ENCODE measurements around the gene KRTAP5-5.
"Not testable (repeated sequence)": the region's sequence is repeated elsewhere in the genome, so short reads cannot be mapped to it uniquely, and the experiment has no call there.

The KRTAP5-5 gene

DNA sequence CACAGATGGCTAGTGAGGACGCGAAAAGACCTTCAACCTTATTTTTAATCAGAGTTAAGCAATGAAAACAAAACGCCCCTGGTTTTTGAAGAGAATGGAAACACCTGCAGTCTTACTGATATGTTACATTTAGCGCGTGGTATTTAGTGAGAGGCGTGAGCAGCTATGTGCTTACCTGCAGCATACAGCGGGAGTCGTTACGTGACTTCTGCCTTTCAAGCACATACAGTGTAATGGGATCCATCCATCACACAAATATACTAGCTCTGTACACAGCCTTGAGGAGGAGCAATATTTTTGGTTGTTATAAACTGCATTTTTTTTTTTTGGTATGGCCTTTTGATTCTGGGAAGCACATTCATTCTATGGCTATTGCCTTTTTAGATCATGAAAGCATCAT, 36.9 kb upstream of the KRTAP5-5 start:
- TF ChIP-seq CTCF (IDR thresholded peaks at IDR 0.05; ENCODE audit: control extremely low read depth, extremely low read depth, low read depth, missing control alignments), result no peak
- no peak for DNase-seq (ENCODE audit: extremely low spot score)
- ChIA-PET POLR2A (no interaction called here), CTCF (interaction anchor here (5.4 kb wide), 1 partner anchor 19 kb away, joined by 38 read pairs; no protein-coding TSS in a partner anchor)

DNA sequence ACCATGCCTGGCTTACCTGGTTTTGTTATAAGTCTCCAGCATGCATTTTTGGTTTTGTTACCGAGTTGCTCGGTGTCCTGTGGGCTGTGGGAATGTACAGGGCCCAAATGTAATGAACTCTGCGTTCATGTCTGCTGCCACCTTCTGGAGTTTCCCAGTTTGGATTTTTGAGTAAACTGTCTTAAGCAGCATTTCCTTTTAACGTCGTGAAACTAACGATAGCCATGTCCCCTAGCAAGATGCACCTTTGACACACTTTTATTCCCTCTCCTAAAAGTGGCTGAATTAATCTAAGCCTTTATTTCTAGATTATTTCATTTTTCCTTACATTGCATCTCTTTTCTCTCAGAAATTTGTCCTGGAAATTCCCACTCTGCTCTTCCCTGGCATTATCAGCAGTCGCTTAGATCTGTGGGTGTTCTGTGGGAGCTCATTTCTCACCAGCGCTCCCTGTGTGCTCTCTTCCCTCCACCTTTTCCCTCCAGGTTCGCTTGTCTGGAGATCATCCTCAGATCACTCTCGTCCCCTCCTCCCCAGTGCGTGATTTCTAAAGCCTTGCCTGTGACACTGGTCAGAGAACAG, 33.5 kb upstream of the KRTAP5-5 start:
- CTCF ChIA-PET, result interaction anchor here (0.7 to 4.2 kb wide), 8 partner anchors 10 to 187 kb away, joined by 3 to 27 read pairs (median 4); no protein-coding TSS in a partner anchor
- DNase-seq (ENCODE audit: extremely low spot score); POLR2A ChIA-PET: not testable (repeated sequence)

DNA sequence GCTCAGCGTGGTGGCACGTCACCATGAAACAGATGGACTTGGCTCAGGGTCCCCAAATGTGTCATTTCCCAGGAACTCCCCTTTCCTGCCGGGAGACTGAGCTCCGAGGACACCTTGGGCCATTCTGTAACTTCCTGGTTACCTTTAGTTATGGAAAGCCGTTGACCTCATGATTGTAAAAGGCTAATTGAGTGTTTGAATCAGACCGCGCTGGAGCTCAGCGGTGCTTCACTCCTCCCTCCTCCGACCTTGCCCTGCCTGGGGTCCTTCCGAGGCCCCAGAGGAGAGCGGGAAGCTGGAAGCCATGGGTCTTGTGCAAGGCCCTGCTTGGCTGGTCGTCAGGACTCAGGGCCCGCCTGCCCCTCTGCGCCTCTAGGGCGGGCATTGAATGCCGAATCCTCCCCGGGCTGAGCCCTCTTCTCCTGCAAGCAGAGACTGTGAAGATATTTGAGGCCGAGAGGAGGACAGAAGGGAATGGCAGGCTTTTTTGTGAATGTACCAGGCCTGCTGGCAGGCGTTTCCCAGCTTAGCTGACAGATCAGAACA, 32.9 kb upstream of the KRTAP5-5 start:
- DNase-seq (ENCODE audit: extremely low spot score); POLR2A ChIA-PET: not testable (repeated sequence)
- CTCF ChIA-PET, result interaction anchor here (1.1 to 4.2 kb wide), 5 partner anchors 9 to 22 kb away, joined by 3 to 27 read pairs (median 5); no protein-coding TSS in a partner anchor

DNA sequence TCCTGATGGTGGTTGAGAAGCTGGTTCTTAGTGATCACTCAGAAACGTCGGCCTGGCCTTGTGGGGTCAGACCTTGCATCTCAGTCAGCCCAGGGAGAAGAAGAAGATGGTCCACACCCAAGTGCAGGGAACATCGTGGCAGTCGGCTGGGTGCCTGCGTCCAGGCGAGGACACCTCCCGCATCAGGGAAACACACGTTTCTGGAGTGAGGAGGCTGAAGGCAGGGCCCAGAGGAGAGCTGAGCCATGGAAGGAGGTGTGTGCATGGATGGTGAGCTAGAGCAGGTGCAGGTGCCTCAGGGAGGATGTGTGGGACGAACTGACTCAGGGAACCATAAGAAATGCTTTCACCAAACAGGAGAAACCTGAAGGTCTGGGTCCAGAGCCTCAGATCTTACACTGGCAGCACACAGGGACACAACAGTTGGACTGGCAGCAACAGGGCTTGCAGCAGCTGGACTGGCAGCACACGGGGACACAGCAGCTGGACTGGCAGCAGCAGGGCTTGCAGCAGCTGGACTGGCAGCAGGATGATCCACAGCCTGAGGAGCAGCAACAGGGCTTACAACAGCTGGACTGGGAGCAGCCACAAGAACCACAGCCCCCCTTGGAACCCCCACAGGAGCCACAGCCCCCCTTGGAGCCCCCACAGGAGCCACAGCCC, 32.1 kb upstream of the KRTAP5-5 start:
- no peak for DNase-seq (ENCODE audit: extremely low spot score)
- no peak for TF ChIP-seq CTCF (IDR thresholded peaks at IDR 0.05; ENCODE audit: control extremely low read depth, extremely low read depth, low read depth, missing control alignments)
- POLR2A ChIA-PET, result no interaction called here
- CTCF ChIA-PET, result interaction anchor here (1.4 to 4.2 kb wide), 5 partner anchors 8 to 41 kb away, joined by 3 to 27 read pairs (median 5); no protein-coding TSS in a partner anchor

- CTCF ChIA-PET, result interaction anchor here (0.7 to 4.2 kb wide), 4 partner anchors 19 to 48 kb away, joined by 3 to 27 read pairs (median 10); no protein-coding TSS in a partner anchor
- POLR2A ChIA-PET, result no interaction called here
- DNase-seq (ENCODE audit: extremely low spot score), result no peak
- no peak for TF ChIP-seq CTCF (IDR thresholded peaks at IDR 0.05; ENCODE audit: control extremely low read depth, extremely low read depth, low read depth, missing control alignments)
Observed at GRCh38 chr11:1597994-1598380, 31.6 kb upstream of the KRTAP5-5 start, which contains the start of gene KRTAP5-2. Gene KRTAP5-2, minus strand, starts transcription at chr11:1598294. Its CDS starts 44 bp downstream, at chr11:1598250.

- CTCF ChIA-PET, result interaction anchor here (0.7 to 4.2 kb wide), 3 partner anchors 24 to 49 kb away, joined by 3 to 27 read pairs (median 4); no protein-coding TSS in a partner anchor
- DNase-seq (ENCODE audit: extremely low spot score); POLR2A ChIA-PET: not testable (repeated sequence)
Observed at GRCh38 chr11:1598406-1598805, 31.2 kb upstream of the KRTAP5-5 start.

GRCh38 chr11:1598816-1599215, 30.8 kb upstream of the KRTAP5-5 start:
- CTCF ChIA-PET, result interaction anchor here (1.4 to 4.2 kb wide), 2 partner anchors 24 to 40 kb away, joined by 4 to 27 read pairs; no protein-coding TSS in a partner anchor
- no peak for TF ChIP-seq CTCF (IDR thresholded peaks at IDR 0.05; ENCODE audit: control extremely low read depth, extremely low read depth, low read depth, missing control alignments)
- POLR2A ChIA-PET, result no interaction called here
- DNase-seq (ENCODE audit: extremely low spot score), result no peak

DNA sequence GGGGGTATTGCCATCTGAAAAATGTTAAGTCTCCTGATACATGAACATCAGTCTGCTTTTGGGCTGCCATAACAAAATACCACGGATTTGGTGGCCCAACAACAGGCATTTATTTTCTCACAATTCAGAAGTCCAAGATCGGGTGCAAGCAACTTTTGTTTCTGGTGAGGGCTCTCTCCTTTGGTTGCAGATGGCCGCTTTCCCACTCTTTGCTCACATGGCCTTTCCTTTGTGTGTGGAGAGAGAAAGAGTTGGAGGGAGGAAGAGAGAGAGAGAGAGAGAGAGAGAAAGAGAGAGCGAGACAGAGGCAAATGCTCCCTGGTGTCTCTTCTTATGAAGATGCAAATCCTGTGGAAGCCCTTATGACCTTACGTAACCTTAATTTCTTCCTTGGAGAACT, 28.9 kb upstream of the KRTAP5-5 start:
- TF ChIP-seq CTCF (IDR thresholded peaks at IDR 0.05; ENCODE audit: control extremely low read depth, extremely low read depth, low read depth, missing control alignments), result no peak
- no peak for DNase-seq (ENCODE audit: extremely low spot score)
- POLR2A ChIA-PET, result no interaction called here
- CTCF ChIA-PET, result interaction anchor here (1.1 kb wide), 1 partner anchor 23 kb away, joined by 3 read pairs; no protein-coding TSS in a partner anchor

DNA sequence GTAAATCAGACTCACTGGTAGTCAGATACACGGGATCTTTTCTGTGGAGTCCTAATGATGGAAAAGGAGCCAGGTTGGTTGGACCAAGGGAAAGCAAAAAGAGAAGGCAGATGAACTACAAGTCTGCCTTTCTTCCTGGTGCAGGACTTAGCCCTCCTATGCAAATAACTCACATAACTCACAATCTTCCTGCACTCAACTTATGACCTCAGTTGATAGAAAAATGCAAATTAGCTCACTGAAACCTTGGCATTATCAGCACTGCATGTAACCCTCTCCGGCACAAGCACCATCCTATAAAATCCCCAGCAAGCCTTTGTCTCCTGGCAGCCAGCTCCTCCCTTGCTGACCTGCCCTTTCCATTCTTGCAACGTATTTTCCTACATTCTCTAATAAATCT, 27.9 kb upstream of the KRTAP5-5 start:
- CTCF ChIA-PET, result interaction anchor here (1.1 kb wide), 1 partner anchor 24 kb away, joined by 3 read pairs; no protein-coding TSS in a partner anchor
- DNase-seq (ENCODE audit: extremely low spot score); POLR2A ChIA-PET: not testable (repeated sequence)
